HG03354 (cell line): ENCODE data around the gene SEMA3C.

Source experiments
- ATAC-seq: cut with Tn5 transposase; IDR thresholded peaks from one replicate; pipeline ENCODE4 v1.9.1; 2021; ENCODE audit warnings: mild to moderate bottlenecking; ENCODE audit not compliant: unreplicated experiment, poor library complexity, severe bottlenecking

SEMA3C gene

GRCh38 chr7:80791509-80791929, 127.3 kb downstream of the SEMA3C start:
- no peak for ATAC-seq

- no peak for ATAC-seq
Measured at GRCh38 chr7:80790877-80791276, 128.0 kb downstream of the SEMA3C start.

DNA sequence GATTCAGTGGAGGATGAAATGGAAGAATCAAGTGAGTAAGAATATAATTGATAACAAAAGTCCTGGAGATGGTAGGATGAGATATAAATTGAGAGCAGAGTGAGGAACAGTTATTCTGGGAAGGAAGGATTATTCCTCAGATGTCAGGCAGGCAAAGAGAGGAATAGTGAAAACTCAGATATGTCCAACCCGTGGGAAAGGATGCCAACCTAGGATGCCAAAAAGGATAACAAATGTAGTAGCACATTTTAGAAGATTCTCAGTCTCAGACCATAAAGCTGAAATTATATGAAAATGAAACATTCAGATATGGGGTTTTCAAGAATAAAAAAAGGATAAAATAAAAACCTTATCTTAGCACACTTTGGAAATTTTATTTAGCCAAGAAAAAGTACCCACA, 131.1 kb downstream of the SEMA3C start:
- ATAC-seq: no peak

- no peak for ATAC-seq
Measured at GRCh38 chr7:80785961-80786536, 132.8 kb downstream of the SEMA3C start.

DNA sequence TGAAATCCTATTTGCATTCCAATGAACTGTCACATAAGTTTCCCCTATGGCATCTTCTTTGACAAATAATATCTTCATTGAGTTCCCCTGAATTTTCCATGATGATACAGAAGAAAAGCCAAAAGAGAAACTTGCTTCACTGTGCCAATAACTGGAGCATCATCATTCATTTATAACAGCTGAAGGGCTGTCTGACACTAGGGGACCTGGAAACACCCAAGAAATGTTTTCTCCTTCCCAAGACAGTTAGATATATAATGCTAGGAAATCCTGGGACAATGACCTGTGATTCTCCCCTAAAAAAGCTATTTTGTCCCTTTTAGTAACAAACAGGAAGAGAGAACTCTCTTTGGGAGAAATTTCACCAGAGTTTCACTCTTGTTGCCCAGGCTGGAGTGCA, 133.6 kb downstream of the SEMA3C start:
- ATAC-seq: no peak

- ATAC-seq: no peak
Measured at GRCh38 chr7:80783678-80784327, 135.0 kb downstream of the SEMA3C start.

DNA sequence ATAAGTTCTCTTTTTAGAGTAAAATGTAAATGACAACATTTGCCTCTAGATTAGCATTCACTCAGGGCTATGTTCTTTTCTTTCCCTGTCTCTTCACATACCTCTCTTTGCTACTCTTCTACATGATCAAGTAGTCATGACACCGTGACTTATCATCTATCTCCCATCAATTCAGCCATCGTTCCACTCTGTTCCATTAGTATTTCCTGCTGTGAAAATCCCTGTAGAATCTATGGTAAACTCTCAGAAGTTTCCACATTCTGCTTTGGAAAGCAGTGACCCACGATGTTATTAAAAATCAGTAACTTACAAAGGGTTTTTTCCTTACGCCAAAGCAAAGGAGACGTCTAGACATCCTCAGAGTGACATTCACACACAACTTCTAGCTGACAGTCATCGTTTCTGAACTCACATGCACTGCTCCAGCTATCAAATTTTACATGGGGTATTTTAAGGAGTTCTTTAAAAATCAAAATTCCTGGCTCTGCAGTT, 135.6 kb downstream of the SEMA3C start:
- no peak for ATAC-seq

DNA sequence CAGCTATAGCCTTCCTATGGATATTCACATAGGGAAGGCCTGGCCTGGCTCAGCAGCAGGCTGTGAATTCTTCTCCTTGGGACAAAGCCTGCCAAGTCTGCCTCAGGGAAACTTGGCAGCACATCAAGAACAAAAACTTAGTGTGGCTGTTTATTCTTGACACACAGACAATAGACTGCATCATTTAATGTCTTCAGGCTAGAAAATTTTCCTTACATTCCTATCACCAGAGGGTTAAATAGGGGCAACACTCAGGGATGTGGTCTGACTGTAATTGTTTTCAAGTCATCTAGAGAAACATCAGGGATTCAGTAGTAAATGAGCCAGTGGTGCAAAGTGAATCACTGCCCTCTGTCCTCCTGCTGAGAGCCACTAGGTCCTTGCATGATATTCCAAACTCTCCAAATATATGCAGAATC, 137.3 kb downstream of the SEMA3C start:
- no peak for ATAC-seq

- ATAC-seq: no peak
Measured at GRCh38 chr7:80781146-80781545, 137.7 kb downstream of the SEMA3C start.

- ATAC-seq: no peak
Measured at GRCh38 chr7:80779456-80779855, 139.4 kb downstream of the SEMA3C start.

DNA sequence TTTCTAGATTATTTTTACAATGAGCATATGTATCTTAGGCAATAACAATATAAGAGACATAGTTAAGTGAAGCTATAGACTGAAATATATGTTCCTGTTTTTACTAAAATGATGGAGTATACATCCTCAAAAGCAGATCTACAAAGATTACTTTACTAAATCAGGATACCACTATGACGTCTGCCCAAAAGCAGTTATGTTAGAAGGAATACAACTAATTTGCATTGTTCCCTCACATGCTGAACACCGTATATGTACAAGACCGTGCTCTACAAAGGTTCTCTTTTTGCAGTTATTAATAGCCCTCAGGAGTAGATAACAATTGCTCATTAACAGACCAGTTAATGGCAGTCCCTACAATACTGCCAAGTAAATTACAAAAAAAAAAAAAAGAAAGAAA, 143.0 kb downstream of the SEMA3C start:
- ATAC-seq: no peak

GRCh38 chr7:80775482-80775881, 143.4 kb downstream of the SEMA3C start:
- ATAC-seq: no peak

GRCh38 chr7:80774843-80775242, 144.0 kb downstream of the SEMA3C start:
- ATAC-seq: no peak

GRCh38 chr7:80773787-80774508, 144.9 kb downstream of the SEMA3C start:
- no peak for ATAC-seq

DNA sequence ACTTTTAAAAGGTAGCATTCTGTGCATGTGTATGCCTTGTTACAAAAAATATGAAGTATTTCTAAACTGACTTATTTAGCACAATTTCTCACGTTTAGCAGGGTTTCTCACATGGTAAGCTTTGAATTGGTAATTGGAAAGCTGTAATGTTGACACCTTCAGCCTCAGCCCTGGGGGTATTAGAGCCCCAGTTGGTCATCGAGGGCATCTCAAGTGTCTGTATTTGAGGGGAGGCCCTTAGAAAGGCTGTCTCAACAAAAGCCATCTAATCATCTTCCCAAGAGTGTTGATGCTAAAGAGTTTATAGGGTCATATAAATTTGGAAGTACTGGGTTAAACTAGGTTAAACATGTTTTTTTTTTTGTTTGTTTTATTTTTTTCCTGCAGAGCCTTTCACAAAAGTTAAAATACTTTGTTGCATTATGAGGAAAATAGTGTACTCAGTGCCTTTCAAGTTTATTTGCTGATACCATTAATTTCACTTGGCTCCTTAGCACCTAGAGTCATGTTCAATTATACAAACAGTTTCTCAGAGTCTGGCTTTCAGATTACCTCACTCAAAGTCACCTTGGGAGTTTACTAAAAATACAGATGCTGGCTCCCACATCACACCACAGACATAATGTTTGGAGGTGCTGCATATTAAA, 146.4 kb downstream of the SEMA3C start:
- no peak for ATAC-seq

DNA sequence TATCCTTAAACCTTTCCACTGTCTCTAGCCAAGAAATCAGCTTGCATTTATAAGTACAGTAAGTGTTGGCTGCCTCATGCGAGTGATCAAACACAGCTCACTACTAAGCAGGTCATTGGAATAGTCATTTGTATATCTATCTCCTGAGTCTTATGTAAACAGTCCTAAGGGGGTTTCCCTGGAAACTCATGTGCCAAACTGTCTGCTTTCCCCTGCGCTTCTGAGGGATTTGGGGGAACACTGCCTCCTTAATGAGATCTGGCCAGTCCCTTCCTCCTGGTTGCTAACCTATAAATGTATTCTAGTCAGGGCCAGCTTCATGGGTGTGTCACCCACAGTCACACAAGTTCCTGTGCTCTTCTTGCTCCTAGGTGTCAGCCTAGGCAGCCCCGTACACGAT, 147.3 kb downstream of the SEMA3C start:
- no peak for ATAC-seq

DNA sequence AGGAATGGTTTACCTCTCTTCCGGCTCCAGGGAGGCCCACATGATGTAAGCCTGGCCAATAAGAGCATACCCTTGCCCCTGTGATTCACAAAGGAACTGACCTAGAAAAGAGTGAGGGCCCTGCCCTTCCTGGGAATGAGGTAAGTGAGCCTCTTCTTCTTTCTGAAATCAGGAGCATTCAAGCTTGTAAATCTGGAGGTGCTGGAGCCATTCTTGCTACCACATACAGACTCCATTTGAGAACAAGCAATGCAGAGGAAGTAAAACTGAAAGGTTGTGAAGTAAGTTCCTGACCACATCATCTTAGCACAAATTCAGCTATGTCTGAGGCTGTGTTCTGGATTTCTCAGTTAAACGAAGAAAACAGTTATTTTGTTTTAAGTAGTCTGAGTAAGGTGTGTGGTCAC, 148.2 kb downstream of the SEMA3C start:
- no peak for ATAC-seq

DNA sequence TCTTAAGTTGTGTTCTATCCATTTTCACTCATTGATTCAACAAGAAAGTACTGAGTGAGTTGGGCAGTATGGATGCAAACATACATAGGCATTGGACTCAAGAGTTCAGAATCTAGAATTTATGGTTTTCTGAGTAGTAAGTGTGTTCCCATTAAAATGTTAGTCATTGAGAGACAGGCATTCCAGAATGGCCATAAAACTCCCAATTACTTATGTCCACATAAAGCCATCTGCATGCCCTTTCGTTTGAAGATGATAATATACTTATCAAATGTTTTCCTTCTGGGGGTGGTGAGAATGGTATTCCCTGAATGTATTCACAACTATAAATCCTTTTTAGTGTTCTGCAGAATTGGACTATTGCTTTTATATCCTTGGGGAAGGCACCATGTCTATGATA, 148.8 kb downstream of the SEMA3C start:
- no peak for ATAC-seq

DNA sequence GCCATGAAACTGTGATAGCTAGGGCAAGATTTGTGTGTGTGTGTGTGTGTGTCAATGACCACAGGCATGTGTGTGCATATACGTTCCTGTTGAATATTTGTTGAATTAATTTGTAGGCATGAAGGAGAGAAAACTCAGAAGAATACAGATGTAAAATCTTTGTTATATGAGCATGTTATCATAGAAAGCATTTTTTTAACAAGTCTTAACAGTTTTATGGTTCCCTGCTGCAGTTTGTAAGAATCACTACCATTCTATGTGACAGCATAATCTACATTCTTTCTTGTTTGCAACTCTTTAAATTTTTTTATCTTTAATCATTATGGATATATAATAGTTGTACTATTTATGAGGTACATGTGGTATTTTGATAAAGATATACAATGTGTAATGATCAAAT, 150.1 kb downstream of the SEMA3C start:
- no peak for ATAC-seq

DNA sequence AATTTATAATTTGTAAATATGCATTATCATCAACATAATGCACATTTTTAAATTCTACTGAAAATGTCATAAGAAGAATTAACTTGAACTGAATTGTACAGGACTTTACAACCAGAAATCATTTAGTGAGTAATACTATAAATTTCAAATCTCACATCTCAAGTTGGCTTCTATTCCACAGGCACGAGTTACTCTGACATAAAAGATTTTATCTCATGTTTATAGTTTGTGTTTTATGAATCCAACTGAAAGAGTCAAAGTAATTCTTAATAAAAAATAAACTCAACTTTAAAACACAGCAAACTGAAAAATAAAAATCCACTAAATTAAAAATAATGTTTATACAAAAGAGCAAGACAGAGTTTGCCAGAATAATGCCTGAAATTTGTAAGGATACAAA, 151.2 kb downstream of the SEMA3C start:
- ATAC-seq: no peak

DNA sequence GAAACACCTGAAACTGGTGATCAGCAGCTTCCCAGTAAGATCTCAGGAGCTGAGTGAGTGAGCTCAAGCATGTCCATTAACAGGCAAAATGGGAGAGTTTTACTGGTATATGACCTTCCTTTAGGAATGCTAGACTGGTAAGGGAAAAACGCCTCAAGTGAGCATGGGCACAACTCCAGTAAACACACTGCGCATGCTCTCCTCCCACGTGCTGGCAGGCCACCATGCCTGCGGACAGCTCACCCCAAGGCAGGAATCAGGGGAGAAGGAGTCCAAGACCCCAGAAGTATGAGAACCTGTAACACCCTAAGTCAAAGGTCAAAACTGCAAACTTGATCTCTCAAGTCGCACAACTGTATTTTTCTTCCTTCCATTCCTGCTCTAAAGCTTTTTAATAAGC, 152.1 kb downstream of the SEMA3C start:
- ATAC-seq: no peak
